ENCODE data around the gene C11orf52.

The C11orf52 gene

GRCh38 chr11:111911563-111912401, 6.9 kb upstream of the C11orf52 start, which contains the start of gene CRYAB:
TSS of gene CRYAB (minus strand) at chr11:111911770. CDS start at chr11:111911724, 46 bp downstream.
- Histone ChIP-seq H3K27me3 (ENCODE audit: insufficient read depth, poor library complexity, severe bottlenecking) (peaks cover 7% of the 10 kb centered on the region), H3K4me3 (replicated peaks; ENCODE audit: insufficient read depth, low read length) (no peak within 1 kb of the TSS), H3K27ac (replicated peaks) (no peak within 1 kb of the TSS)
- DNase-seq (ENCODE audit: low read depth in 1 of 2, low spot score in 1 of 2), result no peak
- TF ChIP-seq CTCF (IDR thresholded peaks at IDR 0.05; ENCODE audit: insufficient read depth, low read length) (no peak), SPI1 (IDR thresholded peaks at IDR 0.05; ENCODE audit: borderline replicate concordance, low read depth) (no peak), REST (IDR thresholded peaks at IDR 0.05; ENCODE audit: insufficient replicate concordance, low read depth) (no peak), POLR2AphosphoS5 (IDR thresholded peaks at IDR 0.05; ENCODE audit: low read depth) (no peak), GABPA (IDR thresholded peaks at IDR 0.05; ENCODE audit: low read depth) (no peak)

DNA sequence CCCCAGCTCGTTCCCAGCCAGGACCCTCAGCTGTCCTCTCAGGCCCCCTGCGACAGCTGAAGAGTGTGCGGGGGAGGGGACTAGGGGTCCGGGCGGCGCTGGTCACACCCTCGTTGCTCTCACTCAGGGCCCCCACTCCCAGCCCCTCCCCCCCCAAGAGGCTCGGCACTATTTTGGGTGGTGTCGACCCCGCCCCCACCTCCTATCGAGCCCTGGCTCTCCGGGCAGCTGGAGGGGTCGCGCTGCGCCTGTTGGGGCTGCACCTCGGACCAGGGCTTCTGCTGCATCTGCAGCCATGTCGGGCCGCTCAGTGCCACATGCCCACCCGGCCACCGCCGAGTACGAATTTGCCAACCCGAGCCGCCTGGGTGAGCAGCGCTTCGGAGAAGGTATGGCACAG, 6.2 kb upstream of the C11orf52 start, which contains the start of gene HSPB2:
Gene HSPB2 (plus strand): TSS at position 200 of the 400 bp plus-strand sequence. CDS start 96 bp downstream, at position 296.
- Histone ChIP-seq H3K4me3 (replicated peaks; ENCODE audit: insufficient read depth, low read length) (no peak within 1 kb of the TSS), H3K27ac (replicated peaks) (no peak within 1 kb of the TSS), H3K27me3 (ENCODE audit: insufficient read depth, poor library complexity, severe bottlenecking) (peaks cover 7% of the 10 kb centered on the region)
- no peak for DNase-seq (ENCODE audit: low read depth in 1 of 2, low spot score in 1 of 2)
- no peak for TF ChIP-seq SPI1 (IDR thresholded peaks at IDR 0.05; ENCODE audit: borderline replicate concordance, low read depth)

- no peak overlapping the region for H3K4me3 ChIP-seq (replicated peaks; ENCODE audit: insufficient read depth, low read length)
- H3K27ac ChIP-seq (replicated peaks), result no peak overlapping the region
- no peak for DNase-seq (ENCODE audit: low read depth in 1 of 2, low spot score in 1 of 2)
- H3K27me3 ChIP-seq (ENCODE audit: insufficient read depth, poor library complexity, severe bottlenecking), result peaks cover 7% of the 10 kb centered on the region
- TF ChIP-seq POLR2AphosphoS5 (IDR thresholded peaks at IDR 0.05; ENCODE audit: low read depth) (no peak), GABPA (IDR thresholded peaks at IDR 0.05; ENCODE audit: low read depth) (no peak), CTCF (IDR thresholded peaks at IDR 0.05; ENCODE audit: insufficient read depth, low read length) (no peak), SPI1 (IDR thresholded peaks at IDR 0.05; ENCODE audit: borderline replicate concordance, low read depth) (no peak), REST (IDR thresholded peaks at IDR 0.05; ENCODE audit: insufficient replicate concordance, low read depth) (no peak)
Measured at GRCh38 chr11:111913031-111913861, 5.5 kb upstream of the C11orf52 start.

- peaks cover 7% of the 10 kb centered on the region for H3K27me3 ChIP-seq (ENCODE audit: insufficient read depth, poor library complexity, severe bottlenecking)
- no peak overlapping the region for H3K27ac ChIP-seq (replicated peaks)
Measured at GRCh38 chr11:111913997-111914396, 4.7 kb upstream of the C11orf52 start.

More at GRCh38 chr11:111913997-111914396, 4.7 kb upstream of the C11orf52 start:
- no peak for DNase-seq (ENCODE audit: low read depth in 1 of 2, low spot score in 1 of 2)
- H3K4me3 ChIP-seq (replicated peaks; ENCODE audit: insufficient read depth, low read length), result no peak overlapping the region
- TF ChIP-seq GABPA (IDR thresholded peaks at IDR 0.05; ENCODE audit: low read depth), result no peak
- no peak for TF ChIP-seq SPI1 (IDR thresholded peaks at IDR 0.05; ENCODE audit: borderline replicate concordance, low read depth)
- no peak for TF ChIP-seq POLR2AphosphoS5 (IDR thresholded peaks at IDR 0.05; ENCODE audit: low read depth)
- TF ChIP-seq REST (IDR thresholded peaks at IDR 0.05; ENCODE audit: insufficient replicate concordance, low read depth), result no peak
- TF ChIP-seq CTCF (IDR thresholded peaks at IDR 0.05; ENCODE audit: insufficient read depth, low read length), result no peak

Data from HL-60 (cell line).